GM23248 (cell line): Measurements from ENCODE around the gene SMYD1.

ENCODE experiments used
- EZH2 ChIP-seq: fragments of 200-600 bp; sonication (generic); IDR thresholded peaks from 2 replicates; pipeline ENCODE4 v1.6.1; 2018; ENCODE audit warnings: antibody characterized with exemption, mild to moderate bottlenecking; ENCODE audit not compliant: insufficient read depth, poor library complexity, severe bottlenecking
- EZH2phosphoT487 ChIP-seq: fragments of 200-600 bp; sonication (generic); IDR thresholded peaks from 2 replicates; pipeline ENCODE4 v1.6.1; 2018; ENCODE audit warnings: antibody characterized with exemption, moderate library complexity, mild to moderate bottlenecking, low read depth; ENCODE audit not compliant: insufficient read depth

GRCh38 chr2:88085099-88085498, 17.5 kb downstream of the SMYD1 start:
- TF ChIP-seq EZH2 (no peak), EZH2phosphoT487 (no peak)
